HEK293 (cell line): Measurements from ENCODE around the gene CDC42EP3.

Experiments used
- CTCF ChIA-PET: fragments of 350-600 bp; formaldehyde crosslinking; extraction: SDS; loops from one replicate; lab custom pipeline; 2021; ENCODE audit warnings: antibody characterized with exemption; lab: Yijun Ruan, JAX
- POLR2A ChIA-PET: fragments of 300-600 bp; formaldehyde crosslinking; extraction: SDS; loops from one replicate; lab custom pipeline; 2020; ENCODE audit warnings: antibody characterized with exemption, inconsistent platforms; lab: Yijun Ruan, JAX
- H3K27ac ChIP-seq: fragments of 200-500 bp; sonication (Bioruptor generic); 2 replicates; pipeline ENCODE4 v1.5.1; 2014; ENCODE audit warnings: low read depth, low read length, control low read depth, inconsistent platforms; ENCODE audit errors: extremely low read depth
- H3K36me3 ChIP-seq, 2 experiments: fragments of 200-500 bp in 1 of 2; sonication (Bioruptor generic) in 1 of 2; 1 replicate in 1 of 2; 2 replicates in 1 of 2; pipeline ENCODE4 v1.5.1; 2014 to 2017; ENCODE audit warnings: inconsistent platforms in 2 of 2, low read length in 2 of 2; ENCODE audit not compliant: control insufficient read depth in 2 of 2, insufficient read depth in 1 of 2
- H3K4me1 ChIP-seq: fragments of 200-500 bp; sonication (Bioruptor generic); 2 replicates; pipeline ENCODE4 v1.5.1; 2014; ENCODE audit warnings: mild to moderate bottlenecking, low read length, inconsistent platforms; ENCODE audit not compliant: control insufficient read depth, insufficient read depth
- H3K4me3 ChIP-seq: 2 replicates; pipeline ENCODE4 v1.5.1; 2011; ENCODE audit warnings: low read depth, mild to moderate bottlenecking, control low read depth, low read length, moderate library complexity
- H3K9me3 ChIP-seq: fragments of 200-500 bp; sonication (Bioruptor generic); 2 replicates; pipeline ENCODE4 v1.5.1; 2014; ENCODE audit warnings: low read depth, low read length, inconsistent platforms; ENCODE audit not compliant: control insufficient read depth, insufficient read depth
- GLIS2 ChIP-seq: fragments of 450-650 bp; formaldehyde crosslinking; IDR thresholded peaks from 2 replicates; pipeline ENCODE4 v1.5.1; 2016; ENCODE audit warnings: missing biosample characterization, missing genetic modification characterization
- SETDB1 ChIP-seq: IDR thresholded peaks from one replicate; pipeline ENCODE4 v1.6.1; 2017; ENCODE audit warnings: mild to moderate bottlenecking, low read length, moderate library complexity, mixed read lengths; ENCODE audit not compliant: insufficient read length
- ZFP3 ChIP-seq: fragments of 450-650 bp; formaldehyde crosslinking; IDR thresholded peaks from 2 replicates; pipeline ENCODE4 v1.5.1; 2016; ENCODE audit warnings: low read depth, missing biosample characterization, missing genetic modification characterization
- ZNF184 ChIP-seq: fragments of 450-650 bp; IDR thresholded peaks from 2 replicates; pipeline ENCODE4 v1.5.1; 2018; ENCODE audit warnings: missing biosample characterization, mild to moderate bottlenecking, missing genetic modification characterization
- ZNF211 ChIP-seq: fragments of 450-650 bp; formaldehyde crosslinking; IDR thresholded peaks from 2 replicates; pipeline ENCODE4 v1.5.1; 2016; ENCODE audit warnings: low read depth, missing biosample characterization, missing genetic modification characterization
- ZNF23 ChIP-seq: fragments of 450-650 bp; formaldehyde crosslinking; IDR thresholded peaks from 2 replicates; pipeline ENCODE4 v1.5.1; 2016; ENCODE audit warnings: missing biosample characterization, missing genetic modification characterization, borderline replicate concordance
- ZNF561 ChIP-seq: fragments of 450-650 bp; IDR thresholded peaks from 2 replicates; pipeline ENCODE4 v1.5.1; 2018; ENCODE audit warnings: missing biosample characterization, missing genetic modification characterization, borderline replicate concordance
- ZNF585B ChIP-seq: fragments of 450-650 bp; formaldehyde crosslinking; IDR thresholded peaks from 2 replicates; pipeline ENCODE4 v1.5.1; 2016; ENCODE audit warnings: missing biosample characterization, missing genetic modification characterization
- ZNF624 ChIP-seq: fragments of 450-650 bp; formaldehyde crosslinking; IDR thresholded peaks from 2 replicates; pipeline ENCODE4 v1.5.1; 2017; ENCODE audit warnings: missing biosample characterization, missing genetic modification characterization
- TF ChIP-seq, protein P1 (sequence below): fragments of 450-650 bp; formaldehyde crosslinking; optimal IDR thresholded peaks from 2 replicates; pipeline ENCODE3; 2016; ENCODE audit warnings: missing biosample characterization, mild to moderate bottlenecking, missing genetic modification characterization
- TF ChIP-seq, protein P2 (sequence below): sonication (generic); formaldehyde crosslinking; IDR thresholded peaks from 2 replicates; pipeline ENCODE4 v1.8.1; 2022; ENCODE audit warnings: mild to moderate bottlenecking, moderate library complexity, missing genetic modification reagents
- TF ChIP-seq, protein P3 (sequence below): fragments of 450-650 bp; formaldehyde crosslinking; IDR thresholded peaks from 2 replicates; pipeline ENCODE4 v1.5.1; 2016; ENCODE audit warnings: missing biosample characterization, missing genetic modification characterization
- TF ChIP-seq, protein P4 (sequence below): fragments of 450-650 bp; formaldehyde crosslinking; IDR thresholded peaks from 2 replicates; pipeline ENCODE4 v1.5.1; 2017; ENCODE audit warnings: missing biosample characterization, missing genetic modification characterization
- TF ChIP-seq, protein P5 (sequence below): fragments of 450-650 bp; formaldehyde crosslinking; IDR thresholded peaks from 2 replicates; pipeline ENCODE4 v1.5.0; 2017; ENCODE audit warnings: missing biosample characterization, missing genetic modification characterization, borderline replicate concordance

CDC42EP3 gene

DNA sequence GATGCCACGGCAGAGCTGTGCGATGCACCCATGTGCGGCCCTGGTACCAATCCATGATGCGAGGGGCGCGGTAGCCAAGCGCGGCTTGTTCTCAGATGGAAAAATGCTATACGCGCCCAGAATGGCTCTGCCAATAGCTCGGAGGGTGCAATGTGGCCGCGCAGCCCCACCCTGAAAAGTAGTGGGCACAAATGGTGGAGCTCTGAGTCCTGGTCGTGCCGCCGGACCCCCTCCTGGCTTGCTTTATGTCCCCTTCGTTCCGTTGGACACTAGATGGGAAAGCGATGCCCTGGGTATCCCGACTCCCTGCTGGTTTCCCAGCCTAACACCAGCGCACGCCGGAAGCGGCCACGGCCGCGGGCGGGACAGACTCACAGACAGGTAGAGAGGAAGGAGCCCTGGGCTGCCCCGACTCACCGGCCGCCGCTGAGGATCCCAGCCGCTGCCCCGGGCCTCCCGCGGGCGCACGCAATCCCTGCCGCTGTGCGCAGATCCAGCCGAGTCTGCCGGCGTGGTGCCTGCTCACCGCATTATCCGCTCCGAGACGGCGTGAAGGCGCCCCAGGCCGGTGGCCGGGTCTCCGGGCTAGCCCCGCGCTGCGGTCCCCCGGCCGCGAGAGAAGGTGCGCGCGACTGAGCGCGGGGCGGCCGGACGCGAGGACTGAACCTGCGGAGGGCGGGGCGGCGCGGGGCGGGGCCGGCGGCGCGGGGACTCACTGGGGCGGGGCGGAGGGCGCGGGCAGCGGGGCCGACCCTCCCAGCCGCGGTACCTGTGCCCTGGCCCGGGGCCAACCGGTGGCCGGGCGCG lies at the start of gene CDC42EP3 (continued):
- TF ChIP-seq, protein P1, sequence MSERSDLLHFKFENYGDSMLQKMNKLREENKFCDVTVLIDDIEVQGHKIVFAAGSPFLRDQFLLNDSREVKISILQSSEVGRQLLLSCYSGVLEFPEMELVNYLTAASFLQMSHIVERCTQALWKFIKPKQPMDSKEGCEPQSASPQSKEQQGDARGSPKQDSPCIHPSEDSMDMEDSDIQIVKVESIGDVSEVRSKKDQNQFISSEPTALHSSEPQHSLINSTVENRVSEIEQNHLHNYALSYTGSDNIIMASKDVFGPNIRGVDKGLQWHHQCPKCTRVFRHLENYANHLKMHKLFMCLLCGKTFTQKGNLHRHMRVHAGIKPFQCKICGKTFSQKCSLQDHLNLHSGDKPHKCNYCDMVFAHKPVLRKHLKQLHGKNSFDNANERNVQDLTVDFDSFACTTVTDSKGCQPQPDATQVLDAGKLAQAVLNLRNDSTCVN (tag by site-specific recombination) = peak; percentile 68
- TF ChIP-seq, protein P2, sequence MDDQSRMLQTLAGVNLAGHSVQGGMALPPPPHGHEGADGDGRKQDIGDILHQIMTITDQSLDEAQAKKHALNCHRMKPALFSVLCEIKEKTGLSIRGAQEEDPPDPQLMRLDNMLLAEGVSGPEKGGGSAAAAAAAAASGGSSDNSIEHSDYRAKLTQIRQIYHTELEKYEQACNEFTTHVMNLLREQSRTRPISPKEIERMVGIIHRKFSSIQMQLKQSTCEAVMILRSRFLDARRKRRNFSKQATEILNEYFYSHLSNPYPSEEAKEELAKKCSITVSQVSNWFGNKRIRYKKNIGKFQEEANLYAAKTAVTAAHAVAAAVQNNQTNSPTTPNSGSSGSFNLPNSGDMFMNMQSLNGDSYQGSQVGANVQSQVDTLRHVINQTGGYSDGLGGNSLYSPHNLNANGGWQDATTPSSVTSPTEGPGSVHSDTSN = 0 out of 2 replicates have a peak, but pooled peaks have one; percentile 75
- TF ChIP-seq, protein P3, sequence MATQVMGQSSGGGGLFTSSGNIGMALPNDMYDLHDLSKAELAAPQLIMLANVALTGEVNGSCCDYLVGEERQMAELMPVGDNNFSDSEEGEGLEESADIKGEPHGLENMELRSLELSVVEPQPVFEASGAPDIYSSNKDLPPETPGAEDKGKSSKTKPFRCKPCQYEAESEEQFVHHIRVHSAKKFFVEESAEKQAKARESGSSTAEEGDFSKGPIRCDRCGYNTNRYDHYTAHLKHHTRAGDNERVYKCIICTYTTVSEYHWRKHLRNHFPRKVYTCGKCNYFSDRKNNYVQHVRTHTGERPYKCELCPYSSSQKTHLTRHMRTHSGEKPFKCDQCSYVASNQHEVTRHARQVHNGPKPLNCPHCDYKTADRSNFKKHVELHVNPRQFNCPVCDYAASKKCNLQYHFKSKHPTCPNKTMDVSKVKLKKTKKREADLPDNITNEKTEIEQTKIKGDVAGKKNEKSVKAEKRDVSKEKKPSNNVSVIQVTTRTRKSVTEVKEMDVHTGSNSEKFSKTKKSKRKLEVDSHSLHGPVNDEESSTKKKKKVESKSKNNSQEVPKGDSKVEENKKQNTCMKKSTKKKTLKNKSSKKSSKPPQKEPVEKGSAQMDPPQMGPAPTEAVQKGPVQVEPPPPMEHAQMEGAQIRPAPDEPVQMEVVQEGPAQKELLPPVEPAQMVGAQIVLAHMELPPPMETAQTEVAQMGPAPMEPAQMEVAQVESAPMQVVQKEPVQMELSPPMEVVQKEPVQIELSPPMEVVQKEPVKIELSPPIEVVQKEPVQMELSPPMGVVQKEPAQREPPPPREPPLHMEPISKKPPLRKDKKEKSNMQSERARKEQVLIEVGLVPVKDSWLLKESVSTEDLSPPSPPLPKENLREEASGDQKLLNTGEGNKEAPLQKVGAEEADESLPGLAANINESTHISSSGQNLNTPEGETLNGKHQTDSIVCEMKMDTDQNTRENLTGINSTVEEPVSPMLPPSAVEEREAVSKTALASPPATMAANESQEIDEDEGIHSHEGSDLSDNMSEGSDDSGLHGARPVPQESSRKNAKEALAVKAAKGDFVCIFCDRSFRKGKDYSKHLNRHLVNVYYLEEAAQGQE (tag by site-specific recombination) = peak; percentile 11; the same call in 1 of the 2 replicates

DNA sequence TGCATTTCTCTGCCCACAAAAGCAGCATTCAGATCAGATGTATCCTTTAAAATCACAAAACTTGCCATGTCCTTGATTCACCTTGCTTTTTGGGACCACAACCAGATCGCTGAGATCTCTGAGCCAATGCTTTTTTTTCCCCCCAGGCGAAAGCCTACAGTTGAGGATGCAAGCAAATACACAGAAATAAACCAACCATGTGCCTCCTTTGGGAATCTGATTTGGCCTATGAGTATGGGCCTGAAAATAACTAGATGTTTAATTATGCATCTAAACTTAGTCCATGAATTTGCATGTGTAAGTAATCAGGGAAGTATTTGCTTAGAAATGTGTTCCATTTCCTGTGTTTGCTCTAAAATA lies 49.7 kb upstream of the CDC42EP3 start:
- Histone ChIP-seq H3K27ac (no peak overlapping the region), H3K9me3 (no peaks in the 10 kb centered on the region), H3K4me3 (no peak overlapping the region)
- TF ChIP-seq SETDB1 (no peak), ZNF585B (tag by site-specific recombination) (no peak), GLIS2 (tag by site-specific recombination) (no peak), ZNF624 (no peak), ZNF184 (tag by site-specific recombination) (no peak), ZFP3 (tag by site-specific recombination) (no peak), ZNF23 (tag by site-specific recombination) (no peak), ZNF561 (tag by site-specific recombination) (no peak), ZNF211 (tag by site-specific recombination) (no peak)
- TF ChIP-seq, protein P4, sequence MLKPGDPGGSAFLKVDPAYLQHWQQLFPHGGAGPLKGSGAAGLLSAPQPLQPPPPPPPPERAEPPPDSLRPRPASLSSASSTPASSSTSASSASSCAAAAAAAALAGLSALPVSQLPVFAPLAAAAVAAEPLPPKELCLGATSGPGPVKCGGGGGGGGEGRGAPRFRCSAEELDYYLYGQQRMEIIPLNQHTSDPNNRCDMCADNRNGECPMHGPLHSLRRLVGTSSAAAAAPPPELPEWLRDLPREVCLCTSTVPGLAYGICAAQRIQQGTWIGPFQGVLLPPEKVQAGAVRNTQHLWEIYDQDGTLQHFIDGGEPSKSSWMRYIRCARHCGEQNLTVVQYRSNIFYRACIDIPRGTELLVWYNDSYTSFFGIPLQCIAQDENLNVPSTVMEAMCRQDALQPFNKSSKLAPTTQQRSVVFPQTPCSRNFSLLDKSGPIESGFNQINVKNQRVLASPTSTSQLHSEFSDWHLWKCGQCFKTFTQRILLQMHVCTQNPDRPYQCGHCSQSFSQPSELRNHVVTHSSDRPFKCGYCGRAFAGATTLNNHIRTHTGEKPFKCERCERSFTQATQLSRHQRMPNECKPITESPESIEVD (tag by site-specific recombination) = no peak
- TF ChIP-seq, protein P5, sequence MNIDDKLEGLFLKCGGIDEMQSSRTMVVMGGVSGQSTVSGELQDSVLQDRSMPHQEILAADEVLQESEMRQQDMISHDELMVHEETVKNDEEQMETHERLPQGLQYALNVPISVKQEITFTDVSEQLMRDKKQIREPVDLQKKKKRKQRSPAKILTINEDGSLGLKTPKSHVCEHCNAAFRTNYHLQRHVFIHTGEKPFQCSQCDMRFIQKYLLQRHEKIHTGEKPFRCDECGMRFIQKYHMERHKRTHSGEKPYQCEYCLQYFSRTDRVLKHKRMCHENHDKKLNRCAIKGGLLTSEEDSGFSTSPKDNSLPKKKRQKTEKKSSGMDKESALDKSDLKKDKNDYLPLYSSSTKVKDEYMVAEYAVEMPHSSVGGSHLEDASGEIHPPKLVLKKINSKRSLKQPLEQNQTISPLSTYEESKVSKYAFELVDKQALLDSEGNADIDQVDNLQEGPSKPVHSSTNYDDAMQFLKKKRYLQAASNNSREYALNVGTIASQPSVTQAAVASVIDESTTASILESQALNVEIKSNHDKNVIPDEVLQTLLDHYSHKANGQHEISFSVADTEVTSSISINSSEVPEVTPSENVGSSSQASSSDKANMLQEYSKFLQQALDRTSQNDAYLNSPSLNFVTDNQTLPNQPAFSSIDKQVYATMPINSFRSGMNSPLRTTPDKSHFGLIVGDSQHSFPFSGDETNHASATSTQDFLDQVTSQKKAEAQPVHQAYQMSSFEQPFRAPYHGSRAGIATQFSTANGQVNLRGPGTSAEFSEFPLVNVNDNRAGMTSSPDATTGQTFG (tag by site-specific recombination) = no peak
- TF ChIP-seq, all 188 proteins: peak for 0
- ChIA-PET CTCF (no interaction called here), POLR2A (no interaction called here)
- H3K4me1 ChIP-seq = no peaks in the 10 kb centered on the region
- no peaks in the 10 kb centered on the region for H3K36me3 ChIP-seq
